Motor neuron (in vitro differentiated cells): ENCODE data around the gene FBXW2. TPM values are rescaled to one million over a fixed set of nuclear protein-coding genes. Genes with fewer than 3 reads are reported as not detected.
A peak's percentile ranks its signal among the peaks of the same experiment; 100 is the strongest.

Experiments
- ATAC-seq, 8 experiments: fragments of 200-7000 bp; cut with Tn5 transposase; replicated peaks in 6 of 8; 2 replicates each; pipeline ENCODE4 v1.8.0; 2021; ENCODE audit warnings: mild to moderate bottlenecking in 8 of 8, moderate library complexity in 8 of 8
- H3K27ac ChIP-seq, 2 donors: fragments of 250-450 bp; sonication (Bioruptor Pico); 2 replicates each; pipeline ENCODE4 v1.9.0; 2021; ENCODE audit warnings: antibody characterized with exemption in 2 of 2, mild to moderate bottlenecking in 2 of 2, moderate library complexity in 1 of 2
- H3K4me1 ChIP-seq, 2 donors: fragments of 250-450 bp; sonication (Bioruptor Pico); replicated peaks in 1 of 2; 2 replicates each; pipeline ENCODE4 v1.6.1; 2021; ENCODE audit warnings: antibody characterized with exemption in 2 of 2, mild to moderate bottlenecking in 2 of 2, moderate library complexity in 1 of 2
- H3K4me3 ChIP-seq, 5 donors: fragments of 250-450 bp; sonication (Bioruptor Pico); 2 replicates each; pipeline ENCODE4 v1.9.0; 2021; ENCODE audit warnings: antibody characterized with exemption in 5 of 5, mild to moderate bottlenecking in 5 of 5, moderate library complexity in 4 of 5
- WGBS, 10 experiments: fragments of 450-650 bp; shearing (Covaris generic); methylation state at CpG; one replicate each; pipeline ENCODE4 v1.0.0; 2022; 5-methylcytosine and 5-hydroxymethylcytosine counted together
- in situ Hi-C, 9 experiments: fragments of 400-800 bp; cut with MboI; loops; one replicate each; pipeline ENCODE4 v1.15.0; 2021; ENCODE audit warnings: low sequenced_read_pairs in 9 of 9, low pct_unique_long_range_greater_than_20kb in 2 of 9; ENCODE audit not compliant: unreplicated experiment in 9 of 9
- total RNA-seq, 8 experiments: library from RNA; unstranded; fragments of 300-600 nt; gene quantifications; 2 replicates each; pipeline versions ENCODE4 v1.2.3 to v1.2.4, GENCODE V29; 2022

The FBXW2 gene
- total RNA-seq, 8 experiments from 2014 or later: 13.7 to 72.2 (median 25.4) TPM

DNA sequence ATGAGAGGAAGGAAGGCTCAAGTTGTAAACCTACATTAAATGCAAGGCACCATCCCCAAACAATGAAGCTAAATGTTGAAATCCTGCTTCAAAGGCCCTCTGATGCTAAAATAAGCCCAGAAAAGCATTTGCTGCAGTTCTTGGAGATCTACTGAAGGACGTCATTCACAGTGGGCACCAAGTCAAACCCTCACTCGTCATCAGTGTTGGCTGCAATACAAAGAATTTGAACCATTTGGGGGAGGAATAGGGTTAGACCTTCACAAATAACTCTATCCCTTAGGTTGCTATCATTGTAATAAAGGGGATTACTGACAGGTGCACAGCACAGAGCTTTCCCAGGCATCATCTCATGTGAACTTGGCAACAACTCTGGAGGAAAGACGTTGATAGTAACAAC lies 69.7 kb downstream of the FBXW2 start:
- in situ Hi-C loops: no loop called here
- no peaks in the 10 kb centered on the region for H3K4me1 ChIP-seq
- H3K4me3 ChIP-seq: no peak overlapping the region
- 0 to 100% (median 83%) methylated on average over 1 to 3 of the region's 3 CpGs; no CpG with 5 or more reads in 3 of the 10 experiments for WGBS, 10 experiments
- no peak overlapping the region for H3K27ac ChIP-seq
- no peak for ATAC-seq

- in situ Hi-C loops: no loop called here
- 50 to 100% (median 98%) methylated on average over 1 to 4 of the region's 4 CpGs; no CpG with 5 or more reads in 6 of the 10 experiments for WGBS, 10 experiments
- Histone ChIP-seq H3K4me1 (peaks cover 7% of the 10 kb centered on the region in 2 donors), H3K27ac (no peak overlapping the region), H3K4me3 (no peak overlapping the region)
- no peak for ATAC-seq
Observed at GRCh38 chr9:120720404-120720803, 72.8 kb downstream of the FBXW2 start.

DNA sequence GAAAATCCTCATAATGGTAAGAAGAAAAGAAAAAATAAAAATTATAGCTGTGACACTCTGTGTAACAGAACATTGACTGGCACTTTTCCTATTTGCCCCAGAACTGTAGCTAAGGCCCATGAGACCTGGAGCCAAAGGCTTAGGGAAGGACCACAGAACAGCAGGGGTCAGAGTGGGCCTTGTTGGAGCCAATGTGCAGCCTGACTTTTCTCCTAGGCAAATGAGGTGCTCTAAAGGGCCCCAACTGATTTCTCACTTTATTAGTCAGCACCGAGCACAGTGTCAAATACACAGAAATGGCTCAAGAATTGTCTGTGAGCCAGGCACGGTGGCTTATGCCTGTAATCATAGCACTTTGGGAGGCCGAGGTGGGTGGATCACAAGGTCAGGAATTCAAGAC lies 74.9 kb downstream of the FBXW2 start:
- 67 to 100% (median 83%) methylated on average over 1 of the region's 3 CpGs; no CpG with 5 or more reads in 6 of the 10 experiments for WGBS, 10 experiments
- H3K27ac ChIP-seq: no peak overlapping the region
- no peak overlapping the region for H3K4me3 ChIP-seq
- ATAC-seq: no peak
- in situ Hi-C loops: no loop called here
- H3K4me1 ChIP-seq: peaks cover 12 to 13% of the 10 kb centered on the region in 2 donors

DNA sequence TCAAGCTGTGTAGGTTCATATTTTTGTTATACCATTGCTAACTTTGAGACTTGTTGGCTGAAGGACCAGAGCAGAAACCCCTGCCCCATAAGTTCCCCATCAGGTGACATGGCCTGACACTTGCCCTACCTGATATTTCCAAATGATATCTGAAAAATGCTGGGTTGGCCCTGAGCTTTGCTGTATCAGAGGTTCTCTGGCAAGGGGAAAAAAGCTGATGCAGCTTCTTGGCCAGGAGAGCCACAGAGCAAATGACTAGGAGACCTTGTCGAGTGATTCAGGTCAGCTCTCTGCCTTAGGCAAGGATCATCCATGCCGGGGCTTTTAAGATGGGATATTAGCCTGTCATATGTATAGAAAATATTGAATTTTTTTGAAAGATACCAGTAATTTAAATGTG lies 76.0 kb downstream of the FBXW2 start:
- in situ Hi-C loops: no loop called here
- ATAC-seq: no peak
- peaks cover 12 to 17% of the 10 kb centered on the region in 2 donors for H3K4me1 ChIP-seq
- WGBS, 10 experiments: 46 to 100% (median 86%) methylated on average over 1 to 2 of the region's 2 CpGs; no CpG with 5 or more reads in 3 of the 10 experiments
- no peak overlapping the region for H3K4me3 ChIP-seq
- H3K27ac ChIP-seq: no peak overlapping the region

DNA sequence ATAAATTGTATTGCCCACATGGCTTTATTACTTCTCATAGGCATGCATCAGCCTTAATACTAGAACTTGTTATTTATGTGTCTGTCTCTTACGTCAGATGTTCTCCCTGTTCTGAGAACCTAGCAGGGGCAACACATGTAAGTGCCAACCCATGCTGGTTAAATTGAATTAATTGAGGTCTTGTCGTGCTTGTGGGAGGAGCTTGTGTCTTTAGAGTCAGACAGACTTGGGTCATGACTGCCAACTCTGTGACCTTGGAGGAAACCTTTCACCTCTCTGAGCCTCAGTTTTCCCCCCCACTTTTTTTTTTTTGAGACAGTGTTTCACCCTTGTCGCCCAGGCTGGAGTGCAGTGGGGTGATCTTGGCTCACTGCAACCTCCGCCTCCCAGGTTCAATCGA lies 76.7 kb downstream of the FBXW2 start:
- in situ Hi-C loops: no loop called here
- Histone ChIP-seq H3K27ac (no peak overlapping the region), H3K4me1 (peaks cover 12 to 17% of the 10 kb centered on the region in 2 donors), H3K4me3 (no peak overlapping the region)
- ATAC-seq: no peak
- 40 to 100% (median 75%) methylated on average over 1 to 4 of the region's 5 CpGs for WGBS, 10 experiments

GRCh38 chr9:120715389-120715924 lies 77.8 kb downstream of the FBXW2 start:
- ATAC-seq: peak; percentile 21 to 63 (median 44)
- Histone ChIP-seq H3K4me3 (peak overlapping the region; percentile 61 to 85 (median 63)), H3K27ac (peak overlapping the region; percentile 90 to 92), H3K4me1 (peaks cover 16 to 23% of the 10 kb centered on the region in 2 donors)
- WGBS, 10 experiments: 0 to 52% (median 0%) methylated on average over 1 to 3 of the region's 14 CpGs; no CpG with 5 or more reads in 4 of the 10 experiments
- in situ Hi-C loops: no loop called here

- Histone ChIP-seq H3K4me3 (peak overlapping the region; percentile 61 to 85 (median 63)), H3K27ac (peak overlapping the region; percentile 90 to 92), H3K4me1 (peaks cover 16 to 28% of the 10 kb centered on the region in 2 donors)
- no peak for ATAC-seq
- 0 to 67% (median 16%) methylated on average over 1 to 6 of the region's 30 CpGs; no CpG with 5 or more reads in 7 of the 10 experiments for WGBS, 10 experiments
- in situ Hi-C loops: no loop called here
Observed at GRCh38 chr9:120714846-120715388, 78.3 kb downstream of the FBXW2 start.

DNA sequence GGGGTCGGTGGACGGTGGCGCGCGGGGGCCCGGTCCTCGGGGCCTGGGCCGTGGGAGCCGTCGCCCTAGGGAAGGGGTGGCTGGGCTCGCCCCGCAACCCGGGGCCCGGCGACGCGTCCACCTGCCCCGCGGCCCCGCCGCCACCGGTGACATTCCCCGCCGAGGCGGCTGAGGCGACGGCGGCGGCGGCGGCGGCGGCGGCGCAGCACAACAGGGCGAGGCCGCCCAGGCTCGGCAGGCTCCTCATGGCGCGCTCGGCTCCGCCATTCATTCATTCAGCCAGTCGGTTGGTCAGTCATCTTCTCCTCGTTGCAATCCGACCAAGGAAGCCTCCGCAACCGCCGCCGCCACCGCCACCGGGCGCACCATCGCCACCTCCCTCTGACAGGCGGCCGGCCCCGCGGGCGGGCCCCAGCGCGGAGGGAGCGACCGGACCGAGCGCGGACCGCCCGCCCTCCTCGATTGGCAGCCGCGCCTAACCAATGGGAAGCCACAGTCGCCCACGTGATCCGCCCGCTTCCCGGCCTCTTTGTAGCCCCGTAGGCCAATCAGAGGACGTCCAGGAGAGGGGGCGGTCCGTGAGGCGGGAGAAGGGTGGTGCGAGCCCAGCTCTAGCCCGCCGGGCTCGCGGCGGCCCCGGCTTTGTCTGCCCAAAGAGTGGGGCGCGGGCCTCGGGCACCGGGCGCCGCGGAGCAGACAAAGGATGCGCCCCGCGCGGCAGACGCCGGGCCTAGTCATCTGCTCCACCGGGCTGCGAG lies 78.9 kb downstream of the FBXW2 start, which contains the start of gene MEGF9:
TSS of gene MEGF9 (minus strand) at position 383 of the 758 bp plus-strand sequence. CDS start at position 271, 112 bp downstream.
- Histone ChIP-seq H3K4me1 (peaks cover 16 to 28% of the 10 kb centered on the region in 2 donors), H3K27ac (peak within 1 kb of the TSS; percentile 90 to 92), H3K4me3 (peak within 1 kb of the TSS; percentile 61 to 85 (median 63))
- in situ Hi-C loops: no loop called here
- WGBS, 10 experiments: 0% methylated on average over 3 of the region's 102 CpGs; no CpG with 5 or more reads in 9 of the 10 experiments
- peak; percentile 78 to 96 (median 94) for ATAC-seq

DNA sequence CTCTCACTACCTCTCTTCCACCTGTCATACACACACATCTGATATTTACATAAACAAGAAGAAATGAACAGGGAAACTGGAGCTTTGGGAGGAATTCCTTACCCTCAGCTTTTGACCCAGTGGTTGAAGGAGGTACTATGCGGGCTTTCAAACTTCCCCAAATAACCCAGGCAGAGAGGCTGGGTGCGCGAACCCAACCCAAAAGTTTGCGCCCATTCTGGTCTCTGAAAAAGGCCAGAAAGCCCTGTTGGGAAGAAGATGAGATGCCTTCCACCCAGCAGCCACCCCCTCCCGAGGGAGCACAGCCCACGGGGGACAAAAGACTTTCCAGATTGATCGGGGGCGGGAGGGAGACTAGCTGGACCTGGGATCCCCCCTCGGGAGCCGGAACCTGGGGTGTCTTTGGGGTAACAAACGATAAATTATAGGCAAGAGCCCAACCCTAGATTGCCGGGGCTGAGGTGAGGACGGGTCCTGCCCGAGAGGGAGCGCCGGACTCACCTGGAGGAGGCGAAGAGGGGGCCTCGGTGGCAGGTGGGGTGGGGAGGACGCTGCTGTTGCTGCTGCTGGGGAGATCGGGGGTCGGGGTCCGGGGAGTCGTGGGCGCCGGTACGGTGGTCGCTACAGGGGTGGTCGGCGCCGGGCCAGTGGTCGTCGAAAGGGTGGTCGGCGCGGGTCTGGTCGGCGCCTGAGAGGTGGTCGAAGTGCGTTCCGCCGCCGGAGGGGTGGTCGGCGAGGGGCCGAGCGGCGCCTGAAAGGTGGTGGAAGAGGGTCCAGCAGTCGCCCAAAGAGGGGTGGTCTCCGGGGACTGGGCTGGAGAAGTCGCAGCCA lies 79.7 kb downstream of the FBXW2 start:
- peaks cover 16 to 28% of the 10 kb centered on the region in 2 donors for H3K4me1 ChIP-seq
- no peak for ATAC-seq
- peak overlapping the region; percentile 61 to 85 (median 63) for H3K4me3 ChIP-seq
- WGBS, 10 experiments: 0 to 14% methylated on average over 2 to 7 of the region's 50 CpGs; no CpG with 5 or more reads in 8 of the 10 experiments
- in situ Hi-C loops: no loop called here
- H3K27ac ChIP-seq: peak overlapping the region; percentile 60 to 68

- WGBS, 10 experiments: 25 to 48% (median 33%) methylated on average over 2 to 4 of the region's 4 CpGs; no CpG with 5 or more reads in 1 of the 10 experiments
- no peak for ATAC-seq
- H3K27ac ChIP-seq: no peak overlapping the region
- H3K4me3 ChIP-seq: peak overlapping the region; percentile 61 to 85 (median 63)
- in situ Hi-C loops: no loop called here
- peaks cover 16 to 28% of the 10 kb centered on the region in 2 donors for H3K4me1 ChIP-seq
Observed at GRCh38 chr9:120712539-120713031, 80.6 kb downstream of the FBXW2 start.

DNA sequence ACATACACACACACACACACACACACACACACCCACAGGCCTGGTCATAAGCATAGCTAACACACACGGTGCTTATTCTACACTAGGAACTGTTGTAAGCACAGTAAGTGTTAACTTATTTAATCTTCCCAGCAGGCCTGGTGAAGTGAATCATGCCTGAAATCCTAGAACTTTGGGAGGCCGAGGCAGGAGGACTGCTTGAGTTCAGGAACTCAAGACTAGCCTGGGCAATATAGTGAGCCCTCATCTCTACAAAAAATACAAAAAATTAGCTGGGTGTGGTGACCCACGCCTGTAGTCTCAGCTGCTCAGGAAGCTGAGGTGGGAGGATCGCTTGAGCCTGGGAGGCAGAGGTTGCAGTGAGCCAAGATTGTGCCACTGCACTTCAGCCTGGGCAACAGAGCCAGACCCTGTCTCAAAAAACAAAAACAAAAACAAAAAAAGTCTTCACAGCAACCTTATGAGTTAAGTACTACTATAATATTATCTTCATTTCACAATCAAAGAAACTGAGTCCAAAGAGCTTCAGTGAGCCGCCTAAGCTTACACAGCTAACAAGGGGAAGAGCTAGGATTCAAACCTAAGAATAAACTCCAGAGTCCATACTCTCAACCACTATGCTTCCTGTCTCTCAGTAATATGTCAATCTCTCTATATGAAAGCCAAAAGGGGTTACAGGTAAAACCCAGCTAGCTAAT lies 81.2 kb downstream of the FBXW2 start:
- Histone ChIP-seq H3K4me3 (peak overlapping the region; percentile 61 to 85 (median 63)), H3K4me1 (peaks cover 16 to 28% of the 10 kb centered on the region in 2 donors), H3K27ac (no peak overlapping the region)
- in situ Hi-C loops: no loop called here
- no peak for ATAC-seq
- 20 to 90% (median 77%) methylated on average over 1 to 5 of the region's 5 CpGs; no CpG with 5 or more reads in 2 of the 10 experiments for WGBS, 10 experiments

GRCh38 chr9:120711354-120711753 lies 81.9 kb downstream of the FBXW2 start:
- peak overlapping the region in 2 of 5 donors; percentile 63 to 85 for H3K4me3 ChIP-seq
- in situ Hi-C loops: no loop called here
- ATAC-seq: no peak
- peaks cover 16 to 28% of the 10 kb centered on the region in 2 donors for H3K4me1 ChIP-seq
- no peak overlapping the region for H3K27ac ChIP-seq
